GM23338 (cell line): Measurements from ENCODE around the gene OR4X2. TPM values are rescaled to one million over a fixed set of nuclear protein-coding genes. Genes with fewer than 3 reads are reported as not detected.

ENCODE experiments used
- ATAC-seq: fragments of 200-7000 bp; cut with Tn5 transposase; 3 replicates; pipeline ENCODE4 v1.9.1; 2020
- DNase-seq: peaks from one replicate; pipeline ENCODE4 v3.0.0-alpha.2; 2015; ENCODE audit warnings: low spot score
- H2AFZ ChIP-seq: fragments of 200-600 bp; sonication (generic); 2 replicates; pipeline ENCODE4 v1.8.0; 2016; ENCODE audit warnings: antibody characterized with exemption, mild to moderate bottlenecking, moderate library complexity
- H3F3A ChIP-seq: fragments of 200-600 bp; sonication (generic); replicated peaks from 2 replicates; pipeline ENCODE4 v1.8.0; 2017; ENCODE audit warnings: antibody characterized with exemption, mixed run types, low read depth
- H3K27ac ChIP-seq: fragments of 200-600 bp; sonication (generic); 2 replicates; pipeline ENCODE4 v1.6.1; 2016; ENCODE audit warnings: low read depth
- H3K27me3 ChIP-seq: fragments of 200-600 bp; sonication (generic); 2 replicates; pipeline ENCODE4 v1.8.0; 2016; ENCODE audit warnings: mild to moderate bottlenecking, mixed run types, moderate library complexity; ENCODE audit not compliant: insufficient read depth
- H3K36me3 ChIP-seq: fragments of 200-600 bp; sonication (generic); 2 replicates; pipeline ENCODE4 v1.8.0; 2016; ENCODE audit warnings: mild to moderate bottlenecking; ENCODE audit not compliant: insufficient read depth
- H3K4me1 ChIP-seq: fragments of 200-600 bp; sonication (generic); 2 replicates; pipeline ENCODE4 v1.8.0; 2016; ENCODE audit warnings: mild to moderate bottlenecking, moderate library complexity; ENCODE audit not compliant: insufficient read depth
- H3K4me2 ChIP-seq: fragments of 200-600 bp; sonication (generic); 2 replicates; pipeline ENCODE4 v1.7.1; 2017; ENCODE audit warnings: mixed run types
- H3K4me3 ChIP-seq: fragments of 200-600 bp; sonication (generic); 2 replicates; pipeline ENCODE4 v1.6.1; 2016; ENCODE audit warnings: mixed run types
- H3K79me2 ChIP-seq: fragments of 200-600 bp; sonication (generic); replicated peaks from 2 replicates; pipeline ENCODE4 v1.8.0; 2017; ENCODE audit warnings: mild to moderate bottlenecking; ENCODE audit not compliant: insufficient read depth
- H3K9me2 ChIP-seq: fragments of 200-600 bp; sonication (generic); 2 replicates; pipeline ENCODE4 v1.8.0; 2017; ENCODE audit not compliant: insufficient read depth
- H4K20me1 ChIP-seq: fragments of 200-600 bp; sonication (generic); replicated peaks from 2 replicates; pipeline ENCODE4 v1.8.0; 2017; ENCODE audit warnings: mild to moderate bottlenecking; ENCODE audit not compliant: insufficient read depth
- H3K27ac Mint-ChIP-seq: 2 replicates; pipeline ENCODE4 v1.8.0; 2020; ENCODE audit warnings: inconsistent platforms, mild to moderate bottlenecking, moderate library complexity, mixed read lengths
- H3K27me3 Mint-ChIP-seq: 3 replicates; pipeline ENCODE4 v1.8.0; 2022; ENCODE audit warnings: low read depth, mild to moderate bottlenecking, moderate library complexity, mixed read lengths, inconsistent platforms; ENCODE audit not compliant: insufficient read depth, poor library complexity
- H3K36me3 Mint-ChIP-seq: 3 replicates; pipeline ENCODE4 v1.8.0; 2021; ENCODE audit warnings: low read depth, mild to moderate bottlenecking, inconsistent platforms, moderate library complexity, mixed read lengths
- H3K4me1 Mint-ChIP-seq: 3 replicates; pipeline ENCODE4 v1.8.0; 2020; ENCODE audit warnings: mild to moderate bottlenecking, inconsistent platforms, mixed read lengths
- H3K4me3 Mint-ChIP-seq: 3 replicates; pipeline ENCODE4 v1.8.0; 2021; ENCODE audit warnings: moderate library complexity, mild to moderate bottlenecking, inconsistent platforms, mixed read lengths
- H3K9me3 Mint-ChIP-seq: 3 replicates; pipeline ENCODE4 v1.8.0; 2020; ENCODE audit warnings: moderate library complexity, mild to moderate bottlenecking, inconsistent platforms, mixed read lengths
- CREB1 ChIP-seq: fragments of 250-450 bp; sonication (Bioruptor Pico); IDR thresholded peaks from 2 replicates; pipeline ENCODE4 v1.5.0; 2020; ENCODE audit warnings: low read depth, mild to moderate bottlenecking, moderate library complexity
- JUNB ChIP-seq: IDR thresholded peaks from one replicate; pipeline ENCODE4 v1.6.1; 2016; ENCODE audit warnings: antibody characterized with exemption; ENCODE audit not compliant: unreplicated experiment
- NANOG ChIP-seq: IDR thresholded peaks from 2 replicates; pipeline ENCODE4 v1.6.1; 2016; ENCODE audit warnings: antibody characterized with exemption, borderline replicate concordance
- POLR2AphosphoS5 ChIP-seq: IDR thresholded peaks from 2 replicates; pipeline ENCODE4 v1.6.1; 2016; ENCODE audit warnings: antibody characterized with exemption, low read depth
- ZNF114 ChIP-seq: fragments of 250-450 bp; sonication (Bioruptor Pico); IDR thresholded peaks from 2 replicates; pipeline ENCODE4 v1.5.0; 2020; ENCODE audit warnings: mild to moderate bottlenecking, moderate library complexity
- ZNF331 ChIP-seq: fragments of 250-450 bp; sonication (Bioruptor Pico); IDR thresholded peaks from 2 replicates; pipeline ENCODE4 v1.5.0; 2020; ENCODE audit warnings: low read depth, mild to moderate bottlenecking, moderate library complexity
- polyA plus RNA-seq: library from polyadenylated mRNA; unstranded; fragments of >200 nt; fragmentation: Nextera tagmentation; extraction: Ambion mirVana; gene quantifications from 2 replicates; pipeline ENCODE4 v1.2.1, GENCODE V29; 2016
- total RNA-seq: library from RNA; depleted of rRNA; stranded (reverse); fragments of >200 nt; shearing (Covaris generic); gene quantifications from 2 replicates; pipeline ENCODE4 v1.2.3, GENCODE V29; 2014
- TF ChIP-seq, protein P1 (sequence below): IDR thresholded peaks from 2 replicates; pipeline ENCODE4 v1.6.1; 2016; ENCODE audit warnings: antibody characterized with exemption
- TF ChIP-seq, protein P2 (sequence below): IDR thresholded peaks from one replicate; pipeline ENCODE4 v1.6.1; 2018; ENCODE audit warnings: antibody characterized with exemption; ENCODE audit not compliant: unreplicated experiment

The OR4X2 gene
- total and polyA plus RNA-seq, 2 experiments from 2014 or later, result not detected

DNA sequence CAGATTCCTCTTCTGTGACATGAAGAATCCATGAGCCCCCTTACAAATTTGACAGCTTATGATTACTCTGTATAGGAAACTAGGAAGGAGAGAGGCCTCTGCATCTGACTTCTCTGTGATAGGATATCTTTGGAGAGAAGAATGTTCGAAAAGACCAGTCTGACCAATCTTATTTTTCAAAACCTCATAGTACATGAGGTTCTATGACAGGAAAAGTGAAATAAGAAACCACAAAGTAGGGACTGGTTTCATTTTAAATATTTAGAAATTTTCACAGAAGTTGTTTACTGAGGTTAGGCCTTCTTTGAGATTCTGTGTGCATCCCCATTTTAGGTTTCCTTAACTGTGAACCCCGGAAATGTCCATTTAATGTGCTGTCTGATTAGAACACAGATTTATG is 16.7 kb downstream of the OR4X2 start:
- Mint-ChIP-seq H3K4me3 (no peak overlapping the region), H3K36me3 (peaks cover 25% of the 10 kb centered on the region), H3K4me1 (no peaks in the 10 kb centered on the region), H3K9me3 (peaks cover 90% of the 10 kb centered on the region), H3K27me3 (peaks cover 4% of the 10 kb centered on the region), H3K27ac (no peak overlapping the region)
- no peaks in the 10 kb centered on the region for H3K4me1 ChIP-seq
- H4K20me1 ChIP-seq, result no peaks in the 10 kb centered on the region
- no peak overlapping the region for H3K27ac ChIP-seq
- no peaks in the 10 kb centered on the region for H3K27me3 ChIP-seq
- H3F3A ChIP-seq, result no peaks in the 10 kb centered on the region
- DNase-seq, result no peak
- H3K4me3 ChIP-seq, result no peak overlapping the region
- TF ChIP-seq ZNF331 (CRISPR knock-in tag) (no peak), NANOG (no peak), ZNF114 (no peak), POLR2AphosphoS5 (no peak)
- TF ChIP-seq, protein P1, sequence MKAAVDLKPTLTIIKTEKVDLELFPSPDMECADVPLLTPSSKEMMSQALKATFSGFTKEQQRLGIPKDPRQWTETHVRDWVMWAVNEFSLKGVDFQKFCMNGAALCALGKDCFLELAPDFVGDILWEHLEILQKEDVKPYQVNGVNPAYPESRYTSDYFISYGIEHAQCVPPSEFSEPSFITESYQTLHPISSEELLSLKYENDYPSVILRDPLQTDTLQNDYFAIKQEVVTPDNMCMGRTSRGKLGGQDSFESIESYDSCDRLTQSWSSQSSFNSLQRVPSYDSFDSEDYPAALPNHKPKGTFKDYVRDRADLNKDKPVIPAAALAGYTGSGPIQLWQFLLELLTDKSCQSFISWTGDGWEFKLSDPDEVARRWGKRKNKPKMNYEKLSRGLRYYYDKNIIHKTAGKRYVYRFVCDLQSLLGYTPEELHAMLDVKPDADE, result no peak
- no peaks in the 10 kb centered on the region; the same call in 1 of the 2 replicates for H3K36me3 ChIP-seq
- no peak overlapping the region for H3K4me2 ChIP-seq
- no peaks in the 10 kb centered on the region for H3K9me2 ChIP-seq
- no peaks in the 10 kb centered on the region for H3K79me2 ChIP-seq
- ATAC-seq, result no peak
- H2AFZ ChIP-seq, result no peak overlapping the region

DNA sequence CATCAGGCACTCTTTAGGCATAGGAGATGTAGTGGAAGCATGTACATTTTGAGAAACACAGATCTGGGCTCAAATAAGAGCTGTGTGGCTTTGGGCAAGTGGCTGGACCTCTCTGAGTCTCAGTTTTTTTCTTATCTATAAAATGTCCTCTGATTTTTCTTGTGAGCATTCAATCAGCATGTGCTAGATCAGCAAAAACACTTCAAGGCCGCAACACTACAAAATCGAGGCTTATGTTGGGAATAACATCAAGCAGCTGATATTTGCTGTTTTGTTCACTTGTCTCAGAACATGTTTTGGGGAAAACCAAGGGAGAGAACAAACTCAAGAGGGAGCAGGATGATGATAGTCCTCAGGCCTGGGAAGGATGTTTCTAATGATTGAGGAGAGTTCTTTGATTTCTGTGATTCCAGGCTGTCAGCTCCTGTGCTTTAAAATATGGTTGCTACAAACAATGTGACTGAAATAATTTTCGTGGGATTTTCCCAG is 18.6 kb downstream of the OR4X2 start, which contains the start of gene OR4X1:
Gene OR4X1, plus strand, starts transcription at position 439 of the 489 bp plus-strand sequence. Its CDS starts 0 bp downstream, at position 439.
- DNase-seq (no peak), ATAC-seq (no peak)
- Histone ChIP-seq H3K4me2 (no peak within 1 kb of the TSS), H3K27ac (no peak within 1 kb of the TSS), H3K4me1 (no peaks in the 10 kb centered on the region), H4K20me1 (no peaks in the 10 kb centered on the region), H3K36me3 (no peaks in the 10 kb centered on the region; the same call in 1 of the 2 replicates), H3K27me3 (peaks cover 3% of the 10 kb centered on the region; the same call in 1 of the 2 replicates), H3F3A (no peaks in the 10 kb centered on the region), H3K9me2 (no peaks in the 10 kb centered on the region), H2AFZ (no peak within 1 kb of the TSS), H3K4me3 (no peak within 1 kb of the TSS), H3K79me2 (no peaks in the 10 kb centered on the region)
- Mint-ChIP-seq H3K4me1 (no peaks in the 10 kb centered on the region), H3K36me3 (peaks cover 25% of the 10 kb centered on the region), H3K4me3 (no peak within 1 kb of the TSS), H3K27me3 (peaks cover 4% of the 10 kb centered on the region), H3K9me3 (peaks cover 84% of the 10 kb centered on the region), H3K27ac (no peak within 1 kb of the TSS)
- TF ChIP-seq JUNB, result no peak
- TF ChIP-seq ZNF114, result no peak
- no peak for TF ChIP-seq CREB1

DNA sequence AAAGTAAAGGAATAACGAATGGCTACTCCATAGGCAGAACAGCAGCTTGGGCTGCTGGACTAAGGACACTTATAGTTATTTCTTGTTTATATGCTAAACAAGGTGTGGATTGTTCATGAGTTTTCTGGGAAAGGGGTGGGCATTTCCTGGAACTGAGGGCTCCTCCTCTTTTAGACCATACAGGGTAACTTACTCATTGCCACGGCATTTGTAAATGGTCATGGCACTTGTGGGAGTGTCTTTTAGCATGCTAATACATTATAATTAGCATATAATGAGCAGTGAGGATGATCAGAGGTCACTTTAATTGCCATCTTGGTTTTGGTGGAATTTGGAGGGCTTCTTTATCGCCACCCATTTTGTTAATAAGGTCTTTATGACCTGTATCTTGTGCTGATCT is 25.7 kb downstream of the OR4X2 start:
- Histone ChIP-seq H2AFZ (no peak overlapping the region), H4K20me1 (no peaks in the 10 kb centered on the region), H3K27ac (no peak overlapping the region), H3F3A (no peaks in the 10 kb centered on the region), H3K9me2 (no peaks in the 10 kb centered on the region), H3K79me2 (no peaks in the 10 kb centered on the region), H3K36me3 (no peaks in the 10 kb centered on the region), H3K4me2 (no peak overlapping the region), H3K4me1 (peaks cover 4% of the 10 kb centered on the region; the same call in 1 of the 2 replicates), H3K4me3 (no peak overlapping the region), H3K27me3 (peaks cover 75% of the 10 kb centered on the region)
- Mint-ChIP-seq H3K4me1 (no peaks in the 10 kb centered on the region), H3K27ac (no peak overlapping the region), H3K36me3 (peaks cover 1% of the 10 kb centered on the region; the same call in 2 of the 3 replicates), H3K4me3 (no peak overlapping the region), H3K9me3 (peaks cover 80% of the 10 kb centered on the region), H3K27me3 (peaks cover 5% of the 10 kb centered on the region)
- no peak for ATAC-seq
- DNase-seq, result no peak
- TF ChIP-seq, protein P1, result no peak
- TF ChIP-seq NANOG, result no peak
- TF ChIP-seq, protein P2, sequence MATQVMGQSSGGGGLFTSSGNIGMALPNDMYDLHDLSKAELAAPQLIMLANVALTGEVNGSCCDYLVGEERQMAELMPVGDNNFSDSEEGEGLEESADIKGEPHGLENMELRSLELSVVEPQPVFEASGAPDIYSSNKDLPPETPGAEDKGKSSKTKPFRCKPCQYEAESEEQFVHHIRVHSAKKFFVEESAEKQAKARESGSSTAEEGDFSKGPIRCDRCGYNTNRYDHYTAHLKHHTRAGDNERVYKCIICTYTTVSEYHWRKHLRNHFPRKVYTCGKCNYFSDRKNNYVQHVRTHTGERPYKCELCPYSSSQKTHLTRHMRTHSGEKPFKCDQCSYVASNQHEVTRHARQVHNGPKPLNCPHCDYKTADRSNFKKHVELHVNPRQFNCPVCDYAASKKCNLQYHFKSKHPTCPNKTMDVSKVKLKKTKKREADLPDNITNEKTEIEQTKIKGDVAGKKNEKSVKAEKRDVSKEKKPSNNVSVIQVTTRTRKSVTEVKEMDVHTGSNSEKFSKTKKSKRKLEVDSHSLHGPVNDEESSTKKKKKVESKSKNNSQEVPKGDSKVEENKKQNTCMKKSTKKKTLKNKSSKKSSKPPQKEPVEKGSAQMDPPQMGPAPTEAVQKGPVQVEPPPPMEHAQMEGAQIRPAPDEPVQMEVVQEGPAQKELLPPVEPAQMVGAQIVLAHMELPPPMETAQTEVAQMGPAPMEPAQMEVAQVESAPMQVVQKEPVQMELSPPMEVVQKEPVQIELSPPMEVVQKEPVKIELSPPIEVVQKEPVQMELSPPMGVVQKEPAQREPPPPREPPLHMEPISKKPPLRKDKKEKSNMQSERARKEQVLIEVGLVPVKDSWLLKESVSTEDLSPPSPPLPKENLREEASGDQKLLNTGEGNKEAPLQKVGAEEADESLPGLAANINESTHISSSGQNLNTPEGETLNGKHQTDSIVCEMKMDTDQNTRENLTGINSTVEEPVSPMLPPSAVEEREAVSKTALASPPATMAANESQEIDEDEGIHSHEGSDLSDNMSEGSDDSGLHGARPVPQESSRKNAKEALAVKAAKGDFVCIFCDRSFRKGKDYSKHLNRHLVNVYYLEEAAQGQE, result no peak
